Adipocyte (in vitro differentiated cells): ENCODE results near the gene CASP6.
A peak's percentile ranks its signal among the peaks of the same experiment; 100 is the strongest.

ENCODE experiments used
- DNase-seq: peaks from one replicate; pipeline ENCODE4 v3.0.0-alpha.2; 2015; ENCODE audit warnings: low read depth
- H3K27me3 ChIP-seq: replicated peaks from 2 replicates; pipeline ENCODE4 v1.7.0; 2013; ENCODE audit warnings: mild to moderate bottlenecking, low read length, moderate library complexity; ENCODE audit not compliant: control insufficient read depth, insufficient read depth
- H3K36me3 ChIP-seq: 2 replicates; pipeline ENCODE4 v1.7.0; 2013; ENCODE audit warnings: low read length, mild to moderate bottlenecking, moderate library complexity; ENCODE audit not compliant: control insufficient read depth, insufficient read depth, severe bottlenecking
- H3K4me1 ChIP-seq: 2 replicates; pipeline ENCODE4 v1.7.0; 2013; ENCODE audit warnings: mild to moderate bottlenecking, low read length, moderate library complexity; ENCODE audit not compliant: control insufficient read depth, insufficient read depth
- H3K4me3 ChIP-seq: 2 replicates; pipeline ENCODE4 v1.7.0; 2013; ENCODE audit warnings: mild to moderate bottlenecking, low read length, moderate library complexity
- H3K9ac ChIP-seq: 2 replicates; pipeline ENCODE4 v1.7.0; 2013; ENCODE audit warnings: mild to moderate bottlenecking, low read length, moderate library complexity
- H3K9me3 ChIP-seq: 2 replicates; pipeline ENCODE4 v1.7.0; 2013; ENCODE audit warnings: mild to moderate bottlenecking, low read length, moderate library complexity; ENCODE audit not compliant: control insufficient read depth

Gene CASP6

DNA sequence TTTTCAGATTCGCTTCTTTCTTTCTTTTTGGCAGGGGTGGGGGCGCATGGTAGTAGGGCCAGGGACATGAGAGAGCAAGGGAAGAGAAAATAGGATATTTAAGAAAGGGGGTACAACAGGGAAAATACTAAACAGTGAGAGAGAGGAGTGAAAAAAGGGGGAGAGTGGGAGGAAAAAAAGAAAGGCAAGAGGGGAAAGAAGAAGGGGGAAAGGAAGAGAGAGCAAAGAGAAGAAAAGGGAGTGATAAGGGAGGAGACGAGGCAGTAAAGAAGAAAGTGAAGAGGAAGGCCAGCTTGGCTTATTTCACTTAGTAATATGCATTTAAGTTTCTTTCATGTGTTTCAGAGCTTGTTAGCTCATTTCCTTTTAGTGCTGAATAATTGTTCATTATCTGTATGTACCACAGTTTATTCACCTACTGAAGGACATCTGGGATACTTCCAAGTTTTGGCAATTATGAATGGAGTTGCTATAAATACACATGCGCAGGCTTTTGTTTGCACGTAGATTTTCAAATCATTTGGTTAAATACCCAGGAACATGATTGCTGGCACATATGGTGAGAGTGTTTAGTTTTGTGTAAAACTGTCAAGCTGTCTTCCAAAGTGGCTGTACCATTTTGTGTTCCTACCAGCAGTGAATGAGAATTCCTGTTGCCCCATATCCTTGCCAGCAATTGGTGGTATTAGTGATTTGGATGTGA, 37.3 kb downstream of the CASP6 start:
- Histone ChIP-seq H3K27me3 (no peaks in the 10 kb centered on the region), H3K9me3 (peaks cover under 1% of the 10 kb centered on the region)
- no peak for DNase-seq

DNA sequence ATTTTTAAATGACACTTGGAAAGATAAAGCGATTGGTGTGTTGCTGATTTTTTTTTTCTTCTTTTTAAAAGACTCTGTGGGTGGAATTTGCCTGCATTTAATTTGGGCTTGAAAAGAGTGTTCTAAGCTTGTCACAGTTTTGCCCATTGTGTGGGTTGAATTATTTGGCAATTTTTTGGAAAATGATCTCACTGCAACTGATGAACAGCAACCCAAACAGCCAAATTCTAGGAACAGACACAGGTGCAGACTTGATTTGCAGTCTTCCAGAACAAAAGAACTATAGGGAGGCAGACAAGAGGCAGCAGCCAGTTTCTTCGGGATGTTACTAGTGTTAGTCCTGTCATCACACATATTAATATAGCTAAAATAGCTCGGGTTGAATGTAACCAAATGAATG, 40.5 kb downstream of the CASP6 start:
- no peaks in the 10 kb centered on the region for H3K4me1 ChIP-seq
- DNase-seq = no peak
- H3K9me3 ChIP-seq = no peaks in the 10 kb centered on the region
- peaks cover 6% of the 10 kb centered on the region for H3K36me3 ChIP-seq
- no peak overlapping the region for H3K4me3 ChIP-seq
- no peak overlapping the region for H3K9ac ChIP-seq
- no peaks in the 10 kb centered on the region for H3K27me3 ChIP-seq

More for the DNA sequence above, 37.3 kb downstream of the CASP6 start:
- Histone ChIP-seq H3K4me1 (no peaks in the 10 kb centered on the region), H3K36me3 (peaks cover 6% of the 10 kb centered on the region), H3K9ac (no peak overlapping the region), H3K4me3 (no peak overlapping the region)

DNA sequence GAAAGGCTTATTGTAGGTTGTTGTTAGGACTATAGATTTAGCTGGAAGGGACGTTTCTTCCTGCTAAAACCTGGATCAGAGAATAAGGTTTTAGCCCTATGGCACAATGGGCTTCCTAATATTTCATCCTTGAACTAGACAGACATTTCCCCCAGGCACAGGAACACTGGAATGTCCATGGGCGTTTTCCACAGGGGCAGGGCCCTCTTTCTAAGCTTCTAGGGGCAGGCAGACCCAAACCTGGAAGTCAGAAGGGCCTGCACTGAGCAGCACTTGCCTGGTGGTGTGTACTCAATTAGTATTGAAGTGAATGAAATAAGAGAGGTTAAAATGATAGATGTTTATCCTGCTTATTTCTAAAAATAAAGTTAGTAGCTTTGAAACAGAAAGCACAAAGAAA, 41.1 kb downstream of the CASP6 start:
- Histone ChIP-seq H3K4me3 (no peak overlapping the region), H3K9me3 (no peaks in the 10 kb centered on the region), H3K4me1 (no peaks in the 10 kb centered on the region), H3K36me3 (peaks cover 6% of the 10 kb centered on the region), H3K9ac (no peak overlapping the region), H3K27me3 (no peaks in the 10 kb centered on the region)
- DNase-seq = no peak

DNA sequence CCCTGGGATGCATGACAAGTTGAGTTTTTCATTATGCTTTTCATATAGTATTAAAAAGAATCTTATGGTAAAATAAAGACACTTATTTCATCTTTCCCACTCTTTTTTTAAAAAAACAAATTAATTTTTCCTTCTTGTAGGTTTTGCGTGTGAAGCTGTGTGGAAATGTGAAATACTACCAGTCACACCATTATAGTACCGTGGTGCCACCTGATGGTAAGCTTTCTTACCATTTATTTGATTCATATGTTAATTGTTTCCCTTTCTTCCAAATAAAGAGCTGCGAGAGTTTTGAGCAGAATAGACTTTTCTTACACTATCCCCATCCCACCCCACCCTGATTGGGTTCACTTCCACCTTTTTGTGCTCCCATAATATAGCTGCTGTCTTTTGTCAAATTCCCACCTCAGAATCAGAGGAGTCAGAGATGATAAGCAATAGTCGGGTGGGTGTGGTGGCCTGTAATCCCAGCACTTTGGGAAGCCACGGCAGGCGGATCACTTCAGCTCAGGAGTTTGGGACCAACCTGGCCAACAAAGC, 44.3 kb downstream of the CASP6 start:
- H3K9me3 ChIP-seq = no peaks in the 10 kb centered on the region
- H3K4me1 ChIP-seq = no peaks in the 10 kb centered on the region
- no peak for DNase-seq
- no peaks in the 10 kb centered on the region for H3K27me3 ChIP-seq
- no peak overlapping the region for H3K9ac ChIP-seq
- no peak overlapping the region for H3K4me3 ChIP-seq
- no peaks in the 10 kb centered on the region for H3K36me3 ChIP-seq

DNA sequence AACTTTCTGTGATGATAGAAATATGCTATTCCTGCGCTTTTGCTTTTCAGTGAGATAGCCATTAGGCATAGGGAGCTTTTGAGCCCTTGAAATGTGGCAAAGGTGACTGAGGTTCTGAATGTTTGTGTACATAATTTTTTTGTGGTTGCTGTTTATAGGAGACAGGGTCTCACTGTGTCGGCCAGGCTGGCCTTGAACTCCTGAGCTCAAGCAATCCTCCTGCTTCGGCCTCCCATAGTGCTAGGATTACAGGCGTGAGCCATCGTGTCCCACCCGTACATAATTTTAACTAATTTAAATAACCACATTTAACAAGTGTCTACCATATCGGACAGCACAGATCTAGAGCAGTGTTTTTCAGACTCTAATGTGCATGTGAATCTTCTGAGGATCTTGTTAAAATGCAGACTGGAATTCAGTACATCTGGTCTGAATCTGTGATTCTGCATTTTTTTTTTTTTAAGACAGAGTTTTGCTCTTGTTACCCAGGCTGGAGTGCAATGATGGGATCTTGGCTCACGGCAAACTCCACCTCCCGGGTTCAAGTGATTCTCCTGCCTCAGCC, 45.3 kb downstream of the CASP6 start:
- Histone ChIP-seq H3K36me3 (no peaks in the 10 kb centered on the region), H3K9ac (no peak overlapping the region)

DNA sequence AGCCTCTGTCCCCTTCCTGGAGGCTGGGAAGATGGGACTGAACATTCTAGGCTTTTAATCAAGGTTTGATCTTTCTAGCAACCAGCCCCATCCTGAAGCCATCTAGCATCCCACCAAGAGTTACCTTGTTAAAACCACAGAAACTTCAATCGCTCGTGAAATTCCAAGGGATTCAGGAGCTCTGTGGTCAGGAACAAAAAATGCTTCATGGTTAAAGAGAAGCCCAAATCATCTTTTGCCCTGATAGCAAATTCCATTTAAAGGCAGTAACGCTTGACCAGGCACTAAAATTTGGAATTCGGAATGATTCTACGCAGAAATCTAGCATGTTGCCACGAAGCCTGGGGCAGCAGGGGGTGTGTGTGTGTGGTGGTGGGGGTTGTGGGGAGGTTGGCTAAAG, 47.8 kb downstream of the CASP6 start:
- no peak overlapping the region for H3K4me3 ChIP-seq
- no peaks in the 10 kb centered on the region for H3K4me1 ChIP-seq
- no peaks in the 10 kb centered on the region for H3K36me3 ChIP-seq
- H3K27me3 ChIP-seq = no peaks in the 10 kb centered on the region
- no peak overlapping the region for H3K9ac ChIP-seq
- H3K9me3 ChIP-seq = peaks cover 6% of the 10 kb centered on the region
- DNase-seq = no peak

More for the DNA sequence above, 45.3 kb downstream of the CASP6 start:
- Histone ChIP-seq H3K9me3 (no peaks in the 10 kb centered on the region), H3K27me3 (no peaks in the 10 kb centered on the region), H3K4me1 (no peaks in the 10 kb centered on the region), H3K4me3 (no peak overlapping the region)
- no peak for DNase-seq

DNA sequence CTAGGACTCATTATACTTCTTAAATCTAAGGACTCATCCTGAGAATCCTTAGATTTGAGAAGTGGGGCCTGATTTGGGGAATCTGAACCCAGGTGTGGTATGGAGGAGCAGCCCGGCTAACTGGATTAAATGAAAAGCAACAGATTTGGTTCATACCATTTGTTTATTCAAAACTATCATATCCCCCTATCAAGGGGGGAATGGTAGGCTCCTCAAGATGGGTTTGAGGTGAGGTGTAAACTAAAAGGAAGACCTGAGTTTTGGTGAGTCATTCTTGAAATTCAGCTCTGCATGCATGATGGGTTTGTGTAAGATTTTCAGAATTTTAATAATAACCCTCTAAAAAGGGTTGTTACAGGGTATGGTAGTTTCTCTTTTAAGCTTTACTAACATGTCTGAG, 53.4 kb downstream of the CASP6 start:
- Histone ChIP-seq H3K9ac (no peak overlapping the region), H3K9me3 (peaks cover 12% of the 10 kb centered on the region), H3K27me3 (no peaks in the 10 kb centered on the region), H3K4me1 (no peaks in the 10 kb centered on the region), H3K36me3 (no peaks in the 10 kb centered on the region), H3K4me3 (no peak overlapping the region)
- DNase-seq = no peak

DNA sequence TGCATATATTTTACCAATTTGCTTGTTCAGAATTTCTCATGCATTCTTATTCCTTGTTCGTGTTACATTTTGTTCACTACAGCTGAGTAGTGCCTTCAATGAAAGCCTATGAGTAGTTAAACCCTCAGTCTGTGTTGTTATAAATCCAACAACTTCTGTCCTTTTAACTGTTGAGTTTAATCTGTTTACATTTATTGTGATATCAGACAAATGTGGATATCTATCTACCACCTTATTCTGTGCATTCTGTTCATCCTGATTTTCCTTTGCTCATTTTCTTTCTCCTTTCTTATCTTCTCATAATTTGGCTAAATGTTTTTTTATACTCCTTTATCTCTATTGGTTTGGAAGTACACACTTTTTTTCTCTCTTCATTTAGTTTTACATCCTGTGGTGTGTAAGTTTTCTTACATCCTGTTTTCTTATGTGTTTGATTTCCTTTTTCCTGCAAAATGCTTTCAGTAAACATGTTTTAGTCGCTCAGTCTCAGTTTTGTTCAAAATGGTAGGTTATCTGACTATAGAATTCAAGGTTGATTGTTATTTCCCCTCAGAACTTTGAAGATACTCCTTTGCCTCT, 54.2 kb downstream of the CASP6 start:
- Histone ChIP-seq H3K9me3 (peaks cover 12% of the 10 kb centered on the region), H3K4me1 (no peaks in the 10 kb centered on the region), H3K4me3 (no peak overlapping the region), H3K27me3 (no peaks in the 10 kb centered on the region), H3K36me3 (no peaks in the 10 kb centered on the region), H3K9ac (no peak overlapping the region)
- DNase-seq = no peak

DNA sequence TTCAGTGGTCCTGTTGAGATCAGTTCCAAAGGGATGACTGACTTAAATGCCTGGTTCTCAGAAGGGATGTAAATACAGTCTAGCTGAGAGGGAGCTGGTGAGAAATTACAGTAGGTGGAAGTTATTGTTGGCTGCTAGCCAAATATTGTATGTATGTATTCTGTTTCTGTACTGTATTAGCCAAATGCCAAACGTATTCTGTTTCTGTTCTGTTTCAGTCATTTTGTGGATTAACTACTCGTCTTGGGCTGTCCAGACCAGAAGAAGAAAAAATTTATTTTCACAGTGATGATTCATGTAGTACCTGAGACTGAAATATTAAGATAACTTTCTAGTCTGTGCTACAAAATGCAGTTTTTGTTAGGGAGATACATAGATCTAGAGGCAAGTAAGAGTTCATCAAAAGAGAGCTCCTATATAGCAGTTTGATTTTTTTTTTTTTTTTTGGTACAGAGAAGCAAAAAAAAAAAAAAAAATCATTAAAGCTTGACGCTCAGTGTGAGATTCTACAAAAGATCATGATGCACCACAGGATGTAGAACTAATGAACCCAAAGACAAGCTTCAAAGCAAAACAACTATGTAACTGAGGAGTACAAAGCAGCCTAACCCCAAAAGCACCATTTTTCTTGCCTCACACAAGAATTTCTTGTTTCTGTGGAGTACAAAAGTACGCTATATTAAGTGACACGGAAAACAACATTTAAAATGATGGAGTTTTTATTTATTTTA, 54.8 kb downstream of the CASP6 start:
- peaks cover 12% of the 10 kb centered on the region for H3K9me3 ChIP-seq
- no peaks in the 10 kb centered on the region for H3K4me1 ChIP-seq
- no peak overlapping the region for H3K9ac ChIP-seq
- no peaks in the 10 kb centered on the region for H3K27me3 ChIP-seq
- peak; percentile 13 for DNase-seq
- no peaks in the 10 kb centered on the region for H3K36me3 ChIP-seq
- no peak overlapping the region for H3K4me3 ChIP-seq

DNA sequence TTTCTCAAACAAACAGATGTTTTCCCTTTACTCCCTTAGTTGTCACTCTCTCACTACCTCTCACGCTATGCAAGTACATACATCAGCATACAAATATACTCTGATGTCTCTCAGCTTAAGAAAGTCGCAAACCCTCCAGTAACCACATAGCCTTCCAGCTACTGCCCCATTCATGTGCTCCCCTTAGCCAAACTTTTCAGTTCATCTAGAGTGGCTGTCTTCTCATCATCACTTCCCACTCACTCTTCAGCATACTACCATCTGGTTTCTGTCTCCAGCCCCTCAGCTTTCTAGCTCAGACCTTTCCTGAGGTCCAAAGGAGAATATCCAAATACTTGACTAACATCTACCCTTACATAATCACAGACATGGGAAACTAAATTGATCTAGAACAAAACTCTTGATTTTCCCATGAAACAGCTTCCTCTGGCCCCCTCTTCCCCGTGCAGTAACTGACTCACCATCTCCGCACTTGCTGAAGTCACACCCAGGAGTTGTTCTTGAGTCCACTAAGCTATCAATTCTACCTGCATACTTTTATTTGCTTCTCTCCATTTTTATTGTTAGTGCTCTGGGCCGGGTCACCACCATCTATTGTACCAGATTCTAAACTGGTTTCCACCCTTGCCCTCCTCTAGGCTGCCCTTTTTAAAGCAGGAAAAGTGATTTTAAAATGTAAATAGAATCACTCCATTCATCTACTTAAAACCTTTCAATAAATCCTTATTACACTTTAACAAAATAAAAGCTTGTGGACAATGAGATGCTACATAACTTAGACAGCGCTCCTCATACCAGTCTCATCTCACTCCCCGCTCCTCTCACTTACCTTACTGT, 57.2 kb downstream of the CASP6 start:
- Histone ChIP-seq H3K4me1 (no peaks in the 10 kb centered on the region), H3K27me3 (no peaks in the 10 kb centered on the region), H3K9ac (no peak overlapping the region), H3K9me3 (peaks cover 6% of the 10 kb centered on the region), H3K4me3 (no peak overlapping the region), H3K36me3 (no peaks in the 10 kb centered on the region)
- DNase-seq = no peak
